Islet of Langerhans (tissue), 1 donor: ENCODE results near the gene VPS13A.
"Not testable (repeated sequence)": the region's sequence is repeated elsewhere in the genome, so short reads cannot be mapped to it uniquely, and the experiment has no call there.

Source experiments
- FAIRE-seq: peaks from one replicate; lab custom pipeline; 2011; peaks lifted over from hg19 to GRCh38; lab: Jason Lieb, UNC

The VPS13A gene

DNA sequence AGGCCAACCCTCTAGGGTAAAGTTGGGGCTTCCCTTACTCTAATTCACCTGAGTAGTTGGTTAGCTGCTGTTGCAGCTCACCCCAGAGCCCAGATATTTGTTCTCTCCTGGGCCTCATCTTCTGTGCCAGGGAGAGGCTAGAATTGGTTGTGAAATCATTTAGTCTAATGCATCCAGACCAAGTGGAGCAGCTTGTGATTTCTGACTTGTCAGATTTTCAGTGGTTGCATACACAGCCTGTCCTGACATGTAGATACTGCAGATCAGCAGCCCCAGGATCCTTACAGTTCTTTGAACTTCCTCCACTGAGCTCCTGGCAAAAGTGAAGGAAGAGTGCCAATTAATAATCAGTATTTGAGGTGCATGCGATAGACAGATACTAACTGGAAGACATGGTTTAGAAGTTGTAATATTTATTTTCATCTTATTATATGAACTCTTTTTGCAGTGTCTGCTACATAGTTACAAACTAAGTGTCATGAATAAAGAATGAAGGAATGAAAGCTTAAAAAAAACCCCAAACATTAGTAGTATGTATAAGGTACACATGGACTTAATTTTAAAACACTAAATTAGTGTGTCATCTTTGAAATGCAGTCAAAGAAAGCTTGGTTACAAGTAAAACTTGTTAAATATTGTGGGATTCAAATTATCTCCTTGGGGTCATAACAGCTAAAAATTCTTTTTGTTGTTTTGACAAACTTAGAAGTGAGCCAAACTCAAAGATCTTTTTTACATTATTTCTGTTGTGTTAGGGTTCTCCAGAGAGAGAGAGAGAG lies 128.5 kb downstream of the VPS13A start:
- FAIRE-seq = no peak

DNA sequence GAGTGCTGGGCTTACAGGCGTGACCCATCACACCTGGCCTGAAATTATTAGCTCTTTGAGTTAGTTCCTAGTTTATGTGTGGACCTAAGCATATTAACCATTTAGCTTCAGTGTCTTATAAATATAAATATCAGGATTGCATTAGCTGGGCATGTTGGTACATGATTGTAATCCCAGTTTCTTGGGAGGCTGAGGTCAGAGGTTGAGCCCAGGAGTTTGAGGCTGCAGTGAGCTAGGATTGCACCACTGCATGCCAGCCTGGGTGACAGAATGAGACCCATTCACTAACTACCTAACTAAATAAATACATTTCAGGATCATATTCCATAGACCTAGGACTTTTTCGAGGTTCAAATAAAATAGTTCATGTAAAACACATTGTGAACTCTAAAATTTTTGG lies 129.8 kb downstream of the VPS13A start:
- FAIRE-seq = no peak

GRCh38 chr9:77316058-77316457 lies 138.7 kb downstream of the VPS13A start:
- FAIRE-seq = no peak

DNA sequence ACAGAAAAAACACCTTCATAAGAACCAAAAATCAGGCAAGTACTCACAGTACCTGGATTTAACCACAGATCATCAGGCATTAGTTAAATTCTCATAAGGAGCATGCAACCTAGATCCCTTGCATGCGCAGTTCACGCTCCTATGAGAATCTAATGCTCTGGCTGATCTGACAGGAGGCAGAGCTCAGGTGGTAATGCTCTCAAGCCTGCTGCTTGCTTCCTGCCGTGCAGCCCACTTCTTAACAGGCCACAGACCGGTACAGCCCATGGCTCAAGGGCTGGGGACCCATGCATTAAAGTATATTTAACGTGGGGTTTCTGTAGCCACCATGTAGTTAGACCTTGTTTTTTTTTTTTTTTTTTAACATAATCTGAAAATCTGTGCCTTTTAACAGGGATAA lies 147.7 kb downstream of the VPS13A start:
- FAIRE-seq = no peak

DNA sequence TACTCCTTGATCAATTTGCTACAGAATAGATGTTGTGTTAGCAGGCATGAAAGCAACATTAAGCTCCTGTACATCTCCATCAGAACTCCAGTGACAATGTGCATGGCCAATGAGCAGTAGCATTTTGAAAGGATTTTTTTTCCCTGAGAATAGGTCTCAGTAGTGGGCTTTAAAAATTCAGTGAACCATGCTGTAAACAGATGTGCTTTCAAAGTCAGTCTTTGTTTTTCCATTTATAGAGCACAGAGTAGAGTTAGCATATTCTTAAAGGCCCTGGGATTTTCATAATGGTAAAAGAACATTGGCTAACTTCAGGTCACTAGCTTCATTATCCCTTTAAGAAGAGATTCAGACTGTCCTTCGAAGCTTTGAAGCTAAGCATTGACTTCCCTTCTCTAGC lies 150.8 kb downstream of the VPS13A start:
- no peak for FAIRE-seq

DNA sequence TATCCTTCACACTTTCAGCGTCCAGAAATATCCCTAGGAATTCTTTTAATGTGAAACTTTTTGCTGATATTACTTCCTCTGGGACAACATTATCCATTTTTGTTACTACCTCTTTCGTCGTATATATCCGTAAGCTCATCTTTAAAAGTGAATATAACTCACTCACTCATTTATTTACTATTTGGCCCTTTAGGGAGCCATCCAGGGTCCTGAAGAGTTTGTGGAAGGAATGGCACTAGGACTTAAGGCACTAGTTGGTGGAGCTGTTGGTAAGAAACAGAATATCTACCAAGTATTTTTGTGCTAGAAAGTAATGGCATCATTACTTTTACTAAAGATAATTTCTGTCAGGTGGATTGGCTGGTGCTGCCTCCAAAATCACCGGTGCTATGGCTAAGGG lies 192.7 kb downstream of the VPS13A start:
- FAIRE-seq = no peak

GRCh38 chr9:77374266-77374665 lies 196.9 kb downstream of the VPS13A start:
- no peak for FAIRE-seq

DNA sequence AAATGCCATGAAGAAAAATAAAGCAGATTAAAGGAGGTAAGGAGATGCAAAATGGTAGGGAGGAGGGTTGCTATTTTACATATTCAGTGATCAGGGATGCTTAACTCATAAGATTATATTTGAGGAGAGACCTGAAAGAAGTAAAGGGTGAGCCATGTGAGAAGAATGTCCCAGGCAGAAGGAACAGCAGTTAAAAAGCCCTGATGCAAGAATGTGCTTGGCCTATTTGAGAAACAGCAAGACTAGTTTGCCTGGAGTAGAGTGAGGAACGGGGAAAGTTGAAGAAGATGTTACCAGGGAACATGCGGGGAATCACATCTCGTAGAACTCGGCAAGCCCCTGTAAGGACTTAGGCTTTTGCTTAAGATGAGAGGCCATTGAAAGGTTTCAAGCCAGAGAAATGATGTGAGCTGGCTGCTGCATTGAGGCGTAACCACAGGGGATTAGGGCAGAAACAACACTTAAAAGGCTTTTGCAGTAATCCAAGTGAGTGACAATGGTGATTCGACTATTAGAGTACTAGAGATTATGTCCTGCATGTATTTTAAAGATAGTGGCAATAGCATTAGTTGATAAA lies 198.7 kb downstream of the VPS13A start:
- FAIRE-seq = no peak

- FAIRE-seq = no peak
Observed at GRCh38 chr9:77384406-77384805, 207.1 kb downstream of the VPS13A start.

DNA sequence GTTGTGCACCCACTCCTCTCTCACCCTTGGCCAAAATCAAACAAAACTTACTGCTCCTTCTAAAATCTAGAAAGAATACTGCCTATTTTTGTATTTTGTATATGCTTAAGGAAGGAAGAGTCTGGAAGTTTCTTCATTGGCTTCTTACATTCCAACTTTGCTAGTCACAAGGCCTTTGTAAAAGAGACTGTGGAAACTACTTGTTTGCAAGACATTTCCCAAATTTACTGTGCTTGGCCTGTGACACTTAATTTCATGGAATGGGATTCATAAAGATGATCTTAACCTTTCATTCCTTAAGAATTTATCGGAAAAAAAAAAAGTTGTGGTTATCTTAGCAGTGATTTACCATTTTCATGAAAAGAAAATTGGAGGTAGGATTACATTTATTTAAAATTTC lies 208.9 kb downstream of the VPS13A start:
- FAIRE-seq = no peak

DNA sequence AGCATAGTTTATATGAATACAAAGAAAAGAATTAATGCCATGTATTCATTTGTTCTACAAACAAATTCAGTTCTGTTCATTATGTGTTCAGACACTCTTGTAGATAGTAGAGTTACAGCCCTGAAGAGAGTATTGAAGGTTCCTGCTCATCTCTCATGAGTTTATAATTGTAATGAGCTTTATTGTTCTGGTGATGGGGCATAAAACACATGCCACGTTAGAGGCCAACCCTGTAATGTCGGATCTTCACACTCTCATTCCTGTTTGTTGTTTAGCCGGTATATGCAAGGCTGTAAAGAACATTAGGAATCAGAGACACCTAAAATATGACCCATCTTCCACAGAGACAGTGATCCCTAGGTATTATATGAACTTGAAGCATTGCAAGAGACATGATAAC lies 214.5 kb downstream of the VPS13A start:
- no peak for FAIRE-seq

DNA sequence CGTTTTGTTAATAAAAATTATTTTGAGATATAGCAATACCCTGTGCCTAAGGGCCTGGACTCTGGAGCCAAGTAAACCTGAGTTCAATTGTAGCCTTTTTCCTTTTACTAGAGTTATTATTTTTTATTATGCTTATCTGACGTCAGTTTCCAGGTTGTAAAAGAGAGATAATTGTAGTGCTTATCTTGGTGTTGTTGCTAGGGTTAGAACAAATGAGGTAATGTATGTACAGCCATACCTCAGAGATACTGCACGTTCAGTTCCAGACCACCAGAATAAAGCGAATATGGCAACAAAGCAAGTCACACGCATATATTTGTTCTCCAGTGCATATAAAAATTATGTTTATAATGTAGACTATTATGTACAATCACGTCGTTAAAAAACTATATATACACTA lies 215.0 kb downstream of the VPS13A start:
- no peak for FAIRE-seq

DNA sequence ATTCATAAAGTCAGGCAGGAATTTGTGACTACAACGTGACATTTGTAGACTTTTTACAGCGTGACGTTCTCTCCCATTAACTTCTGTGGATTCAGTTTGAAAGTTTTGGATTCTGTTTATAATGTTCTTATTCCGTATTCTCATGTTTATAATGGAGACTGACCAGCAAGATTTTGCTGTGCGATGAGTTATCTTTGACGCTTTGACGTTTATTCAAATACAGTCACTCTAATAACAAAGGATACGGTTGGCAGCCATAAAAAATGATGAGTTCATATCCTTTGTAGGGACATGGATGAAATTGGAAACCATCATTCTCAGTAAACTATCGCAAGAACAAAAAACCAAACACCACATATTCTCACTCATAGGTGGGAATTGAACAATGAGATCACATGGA lies 221.2 kb downstream of the VPS13A start:
- not testable (repeated sequence) for FAIRE-seq

GRCh38 chr9:77399964-77400363 lies 222.6 kb downstream of the VPS13A start:
- peak; percentile 56 for FAIRE-seq

DNA sequence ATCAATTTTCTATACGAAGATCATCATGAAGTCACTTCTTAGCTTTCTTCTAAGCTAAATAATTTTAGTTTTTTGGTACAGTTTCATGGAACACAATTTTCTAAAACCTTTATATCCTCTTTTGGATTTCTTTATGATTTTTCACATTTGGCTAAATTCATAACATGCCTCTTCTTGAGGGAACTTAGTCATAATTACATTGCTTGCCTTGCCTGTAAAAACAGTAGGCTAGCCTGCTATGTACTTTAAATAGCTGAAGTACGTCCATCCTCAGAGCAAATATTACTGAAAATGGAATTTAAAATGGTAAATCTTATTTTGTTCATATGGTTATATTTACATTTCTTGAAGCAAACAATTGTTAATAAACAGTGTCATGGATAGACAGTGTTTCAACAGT lies 225.0 kb downstream of the VPS13A start:
- FAIRE-seq = no peak

- FAIRE-seq = no peak
Observed at GRCh38 chr9:77403239-77403638, 225.9 kb downstream of the VPS13A start.

DNA sequence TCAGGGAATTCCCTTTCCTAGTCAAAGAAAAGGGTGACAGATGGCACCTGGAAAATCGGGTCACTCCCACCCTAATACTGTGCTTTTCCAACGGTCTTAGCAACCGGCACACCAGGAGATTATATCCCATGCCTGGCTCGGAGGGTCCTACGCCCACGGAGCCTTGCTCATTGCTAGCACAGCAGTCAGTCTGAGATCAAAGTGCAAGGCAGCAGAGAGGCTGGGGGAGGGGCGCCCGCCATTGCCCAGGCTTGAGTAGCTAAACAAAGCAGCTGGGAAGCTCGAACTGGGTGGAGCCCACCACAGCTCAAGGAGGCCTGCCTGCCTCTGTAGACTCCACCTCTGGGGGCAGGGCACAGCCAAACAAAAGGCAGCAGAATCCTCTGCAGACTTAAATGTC lies 231.2 kb downstream of the VPS13A start:
- FAIRE-seq = not testable (repeated sequence)

GRCh38 chr9:77417566-77417965 lies 240.2 kb downstream of the VPS13A start:
- no peak for FAIRE-seq

- FAIRE-seq = no peak
Observed at GRCh38 chr9:77418226-77418625, 240.9 kb downstream of the VPS13A start.

GRCh38 chr9:77420641-77421040 lies 243.3 kb downstream of the VPS13A start:
- peak; percentile 5 for FAIRE-seq

DNA sequence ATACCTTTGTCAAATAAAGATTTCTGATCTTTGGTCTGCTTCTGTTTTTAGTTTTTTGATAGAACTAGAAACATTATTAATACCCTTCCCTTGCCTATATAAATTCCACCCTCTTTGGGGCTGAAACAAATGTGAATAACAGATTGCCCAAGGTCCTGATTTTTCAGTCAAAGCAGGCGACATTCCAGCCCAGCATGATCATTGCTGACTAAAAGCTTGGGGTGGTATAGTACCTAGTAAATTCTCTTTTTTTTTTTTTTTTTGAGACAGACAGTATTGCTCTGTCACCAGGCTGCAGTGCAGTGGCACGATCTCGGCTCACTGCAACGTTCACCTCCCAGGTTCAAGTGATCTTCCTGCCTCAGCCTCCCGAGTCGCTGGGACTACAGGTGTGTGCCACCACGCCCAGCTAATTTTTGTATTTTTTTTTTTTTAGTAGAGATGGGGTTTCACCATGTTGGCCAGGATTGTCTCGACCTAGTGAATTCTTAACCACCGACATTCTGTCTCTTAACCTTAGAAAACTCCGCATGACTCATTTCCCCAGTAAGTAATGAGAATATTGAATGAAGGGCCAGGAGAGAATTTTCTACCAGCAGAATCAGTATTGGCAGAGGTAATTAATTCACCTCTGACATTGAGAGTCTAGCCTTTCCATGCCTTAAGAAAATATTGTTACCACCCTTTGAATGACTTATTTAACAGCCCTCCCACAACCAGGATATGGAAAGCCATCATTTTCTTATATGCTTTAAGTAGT lies 244.4 kb downstream of the VPS13A start:
- FAIRE-seq = no peak

DNA sequence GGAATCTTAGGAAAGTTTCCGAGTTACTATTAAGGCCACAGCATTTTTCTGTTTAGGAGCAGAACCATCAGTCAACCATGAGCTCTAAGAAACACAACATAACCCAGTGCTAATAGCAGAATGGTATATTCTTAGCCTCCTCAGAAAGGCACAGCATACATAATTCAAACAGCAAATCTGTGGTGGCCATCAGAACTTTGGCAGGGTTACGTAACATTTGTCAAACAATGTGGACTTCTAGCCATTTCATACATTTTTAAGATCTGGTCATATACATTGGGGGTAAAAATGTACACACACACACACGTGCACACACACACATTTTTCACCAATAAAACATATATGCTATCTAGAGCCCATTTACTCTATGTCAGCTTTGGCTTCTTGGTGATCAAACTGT lies 245.6 kb downstream of the VPS13A start:
- no peak for FAIRE-seq

GRCh38 chr9:77423841-77424240 lies 246.5 kb downstream of the VPS13A start:
- FAIRE-seq = no peak

DNA sequence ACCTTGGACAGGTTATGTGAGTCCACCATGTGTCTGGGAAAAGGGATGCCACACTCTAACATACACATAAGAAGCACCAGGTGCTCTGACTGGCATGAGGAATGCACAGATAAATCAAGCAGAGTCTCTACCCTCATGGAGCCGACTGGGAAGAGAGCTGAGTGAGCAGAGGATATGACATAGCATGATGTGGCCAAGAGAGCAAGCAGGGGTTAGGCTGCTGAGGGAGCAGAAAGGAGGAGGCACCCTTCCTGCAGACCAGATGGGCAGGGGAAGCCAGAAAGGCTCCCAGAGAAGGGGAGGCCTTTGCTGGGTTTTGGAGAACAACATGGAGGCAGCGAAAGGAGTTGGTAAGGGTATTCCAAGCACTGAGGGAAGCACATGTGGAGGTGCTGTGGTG lies 247.7 kb downstream of the VPS13A start:
- FAIRE-seq = no peak
